HG03469 (cell line): ENCODE results near the gene TMEM132A.
"Not testable (repeated sequence)": the region's sequence is repeated elsewhere in the genome, so short reads cannot be mapped to it uniquely, and the experiment has no call there.

ENCODE experiments used
- ATAC-seq: cut with Tn5 transposase; IDR thresholded peaks from one replicate; pipeline ENCODE4 v1.9.1; 2021; ENCODE audit warnings: mild to moderate bottlenecking, moderate library complexity, moderate number of reproducible peaks; ENCODE audit not compliant: unreplicated experiment

Gene TMEM132A

GRCh38 chr11:60902625-60903024 lies 21.6 kb upstream of the TMEM132A start:
- no peak for ATAC-seq

- no peak for ATAC-seq
These were observed 19.2 kb upstream of the TMEM132A start for GRCh38 chr11:60905047-60905446.

GRCh38 chr11:60905551-60906113 lies 18.6 kb upstream of the TMEM132A start:
- ATAC-seq: no peak

- peak; percentile 66 for ATAC-seq
These were observed 17.9 kb upstream of the TMEM132A start, which contains the start of gene PRPF19 for GRCh38 chr11:60906132-60906972. Gene PRPF19 (minus strand): TSS chr11:60906585. CDS start chr11:60906382, 203 bp downstream.

GRCh38 chr11:60908803-60909202 lies 15.5 kb upstream of the TMEM132A start:
- no peak for ATAC-seq

- ATAC-seq: not testable (repeated sequence)
These were observed 14.5 kb upstream of the TMEM132A start for GRCh38 chr11:60909680-60910280.

- no peak for ATAC-seq
These were observed 14.0 kb upstream of the TMEM132A start for GRCh38 chr11:60910281-60910687.

GRCh38 chr11:60910711-60911380 lies 13.4 kb upstream of the TMEM132A start:
- no peak for ATAC-seq

- ATAC-seq: no peak
These were observed 11.9 kb upstream of the TMEM132A start for GRCh38 chr11:60912223-60912850.

- no peak for ATAC-seq
These were observed 11.3 kb upstream of the TMEM132A start for GRCh38 chr11:60912851-60913528.

- ATAC-seq: peak; percentile 31
These were observed 10.2 kb upstream of the TMEM132A start, which contains the start of gene TMEM109 for GRCh38 chr11:60913793-60914632. Gene TMEM109 (plus strand): TSS chr11:60914158. CDS start chr11:60919694, 5,536 bp downstream.

GRCh38 chr11:60914633-60915247 lies 9.5 kb upstream of the TMEM132A start:
- peak; percentile 11 for ATAC-seq

- no peak for ATAC-seq
These were observed 8.9 kb upstream of the TMEM132A start for GRCh38 chr11:60915248-60915914.

GRCh38 chr11:60916669-60917206 lies 7.5 kb upstream of the TMEM132A start:
- no peak for ATAC-seq

- ATAC-seq: no peak
These were observed 7.0 kb upstream of the TMEM132A start for GRCh38 chr11:60917267-60917666.

GRCh38 chr11:60918251-60918938 lies 5.9 kb upstream of the TMEM132A start:
- no peak for ATAC-seq

- no peak for ATAC-seq
These were observed 5.4 kb upstream of the TMEM132A start for GRCh38 chr11:60918939-60919265.

GRCh38 chr11:60919320-60919719 lies 4.9 kb upstream of the TMEM132A start:
- ATAC-seq: no peak
